ENCODE data around the gene DUOXA1.
"Not testable (repeated sequence)": the region's sequence is repeated elsewhere in the genome, so short reads cannot be mapped to it uniquely, and the experiment has no call there.

Gene DUOXA1

GRCh38 chr15:45106002-45106790 is 23.5 kb downstream of the DUOXA1 start:
- no peak overlapping the region for H3K4me3 ChIP-seq (ENCODE audit: low read length)
- no peak for TF ChIP-seq ZNF274 (IDR thresholded peaks at IDR 0.05; ENCODE audit: low read depth, low read length)

- H3K4me3 ChIP-seq (ENCODE audit: low read length): no peak overlapping the region
- TF ChIP-seq ZNF274 (IDR thresholded peaks at IDR 0.05; ENCODE audit: low read depth, low read length): no peak
These were observed 24.1 kb downstream of the DUOXA1 start for GRCh38 chr15:45105586-45105985.

GRCh38 chr15:45104170-45104569 is 25.5 kb downstream of the DUOXA1 start:
- H3K4me3 ChIP-seq (ENCODE audit: low read length): not testable (repeated sequence)

- TF ChIP-seq ZNF274 (IDR thresholded peaks at IDR 0.05; ENCODE audit: low read depth, low read length): no peak
- no peak overlapping the region for H3K4me3 ChIP-seq (ENCODE audit: low read length)
These were observed 27.5 kb downstream of the DUOXA1 start for GRCh38 chr15:45102226-45102625.

- TF ChIP-seq ZNF274 (IDR thresholded peaks at IDR 0.05; ENCODE audit: low read depth, low read length): no peak
These were observed 27.9 kb downstream of the DUOXA1 start for GRCh38 chr15:45101749-45102148.

GRCh38 chr15:45100884-45101625 is 28.6 kb downstream of the DUOXA1 start:
- TF ChIP-seq ZNF274 (IDR thresholded peaks at IDR 0.05; ENCODE audit: low read depth, low read length): no peak

More at GRCh38 chr15:45101749-45102148, 27.9 kb downstream of the DUOXA1 start:
- H3K4me3 ChIP-seq (ENCODE audit: low read length): no peak overlapping the region

GRCh38 chr15:45099549-45100165 is 30.0 kb downstream of the DUOXA1 start:
- no peak for TF ChIP-seq ZNF274 (IDR thresholded peaks at IDR 0.05; ENCODE audit: low read depth, low read length)
- H3K4me3 ChIP-seq (ENCODE audit: low read length): no peak overlapping the region

More at GRCh38 chr15:45100884-45101625, 28.6 kb downstream of the DUOXA1 start:
- no peak overlapping the region for H3K4me3 ChIP-seq (ENCODE audit: low read length)

- H3K4me3 ChIP-seq (ENCODE audit: low read length): no peak overlapping the region
- no peak for TF ChIP-seq ZNF274 (IDR thresholded peaks at IDR 0.05; ENCODE audit: low read depth, low read length)
These were observed 32.2 kb downstream of the DUOXA1 start for GRCh38 chr15:45097466-45097865.

GRCh38 chr15:45095661-45096060 is 34.0 kb downstream of the DUOXA1 start:
- no peak overlapping the region for H3K4me3 ChIP-seq (ENCODE audit: low read length)
- no peak for TF ChIP-seq ZNF274 (IDR thresholded peaks at IDR 0.05; ENCODE audit: low read depth, low read length)

- no peak overlapping the region for H3K4me3 ChIP-seq (ENCODE audit: low read length)
- no peak for TF ChIP-seq ZNF274 (IDR thresholded peaks at IDR 0.05; ENCODE audit: low read depth, low read length)
These were observed 35.3 kb downstream of the DUOXA1 start for GRCh38 chr15:45094358-45094730.

- TF ChIP-seq ZNF274 (IDR thresholded peaks at IDR 0.05; ENCODE audit: low read depth, low read length): no peak
- H3K4me3 ChIP-seq (ENCODE audit: low read length): no peak overlapping the region
These were observed 35.9 kb downstream of the DUOXA1 start for GRCh38 chr15:45093622-45094357.

- no peak for TF ChIP-seq ZNF274 (IDR thresholded peaks at IDR 0.05; ENCODE audit: low read depth, low read length)
- H3K4me3 ChIP-seq (ENCODE audit: low read length): no peak overlapping the region
These were observed 36.7 kb downstream of the DUOXA1 start for GRCh38 chr15:45093013-45093412.

GRCh38 chr15:45091576-45091975 is 38.1 kb downstream of the DUOXA1 start:
- no peak overlapping the region for H3K4me3 ChIP-seq (ENCODE audit: low read length)
- no peak for TF ChIP-seq ZNF274 (IDR thresholded peaks at IDR 0.05; ENCODE audit: low read depth, low read length)

- H3K4me3 ChIP-seq (ENCODE audit: low read length): no peak overlapping the region
- no peak for TF ChIP-seq ZNF274 (IDR thresholded peaks at IDR 0.05; ENCODE audit: low read depth, low read length)
These were observed 38.5 kb downstream of the DUOXA1 start for GRCh38 chr15:45091161-45091560.

Measured in GM08714 (cell line).